SU-DHL-6 (cell line): Measurements from ENCODE around the gene PTPRN2.
"Not testable (repeated sequence)": the region's sequence is repeated elsewhere in the genome, so short reads cannot be mapped to it uniquely, and the experiment has no call there.

Experiments used
- H2AFZ ChIP-seq: fragments of 200-600 bp; sonication (generic); 2 replicates; pipeline ENCODE4 v1.6.1; 2014; ENCODE audit warnings: low read depth, mild to moderate bottlenecking, moderate library complexity, mixed read lengths, antibody characterized with exemption, low read length; ENCODE audit not compliant: severe bottlenecking
- H3F3A ChIP-seq: fragments of 200-600 bp; shearing (Covaris generic); 2 replicates; pipeline ENCODE4 v1.6.0; 2016; ENCODE audit warnings: antibody characterized with exemption, mild to moderate bottlenecking; ENCODE audit not compliant: insufficient read depth
- H3K27ac ChIP-seq: fragments of 200-600 bp; sonication (generic); 2 replicates; pipeline ENCODE4 v1.5.1; 2016; ENCODE audit warnings: low read depth, mild to moderate bottlenecking, low read length, moderate library complexity, mixed read lengths
- H3K27me3 ChIP-seq: fragments of 200-600 bp; sonication (generic), shearing (Covaris generic); 2 replicates; pipeline ENCODE4 v1.6.0; 2014; ENCODE audit warnings: mild to moderate bottlenecking, low read length
- H3K36me3 ChIP-seq: fragments of 200-600 bp; sonication (generic); 2 replicates; pipeline ENCODE4 v1.6.1; 2014; ENCODE audit warnings: mild to moderate bottlenecking, low read length, mixed read lengths
- H3K4me2 ChIP-seq: fragments of 300-600, 200-600 bp; shearing (Covaris generic), sonication (generic); 2 replicates; pipeline ENCODE4 v1.6.0; 2014; ENCODE audit warnings: low read length, low read depth, mild to moderate bottlenecking; ENCODE audit not compliant: poor library complexity, severe bottlenecking
- H3K4me3 ChIP-seq: fragments of 200-600 bp; sonication (generic); 2 replicates; pipeline ENCODE4 v1.5.1; 2014; ENCODE audit warnings: antibody characterized with exemption, low read length, mild to moderate bottlenecking, mixed read lengths; ENCODE audit not compliant: insufficient read depth, poor library complexity, severe bottlenecking
- H3K79me2 ChIP-seq: fragments of 200-600 bp; sonication (generic); 2 replicates; pipeline ENCODE4 v1.6.1; 2014; ENCODE audit warnings: mild to moderate bottlenecking, low read length, moderate library complexity; ENCODE audit not compliant: insufficient read depth
- H3K9ac ChIP-seq: fragments of 200-600 bp; sonication (generic); 2 replicates; pipeline ENCODE4 v1.7.0; 2014; ENCODE audit warnings: mild to moderate bottlenecking, low read length
- H3K9me2 ChIP-seq: fragments of 200-600 bp; sonication (generic); replicated peaks from 2 replicates; pipeline ENCODE4 v1.6.1; 2014; ENCODE audit warnings: low read length; ENCODE audit not compliant: insufficient read depth
- H3K9me3 ChIP-seq: fragments of 200-600 bp; sonication (generic); 2 replicates; pipeline ENCODE4 v1.6.1; 2014; ENCODE audit warnings: low read length, mixed read lengths; ENCODE audit not compliant: insufficient read depth
- H4K20me1 ChIP-seq: fragments of 200-600 bp; sonication (generic); 2 replicates; pipeline ENCODE4 v1.6.1; 2014; ENCODE audit warnings: low read depth, mild to moderate bottlenecking, antibody characterized with exemption, low read length, moderate library complexity, mixed read lengths
- EZH2phosphoT487 ChIP-seq: fragments of 200-600 bp; sonication (generic), shearing (Covaris generic); conservative IDR thresholded peaks from 2 replicates; pipeline ENCODE4 v1.6.1; 2018; ENCODE audit warnings: mild to moderate bottlenecking, antibody characterized with exemption, low read length, moderate library complexity, mixed read lengths
- TF ChIP-seq, protein P1 (sequence below): fragments of 200-600 bp; sonication (generic); IDR thresholded peaks from one replicate; pipeline ENCODE4 v1.5.1; 2017; ENCODE audit warnings: antibody characterized with exemption, mild to moderate bottlenecking, low read length, moderate library complexity; ENCODE audit not compliant: insufficient read depth, poor library complexity, severe bottlenecking

PTPRN2 gene

DNA sequence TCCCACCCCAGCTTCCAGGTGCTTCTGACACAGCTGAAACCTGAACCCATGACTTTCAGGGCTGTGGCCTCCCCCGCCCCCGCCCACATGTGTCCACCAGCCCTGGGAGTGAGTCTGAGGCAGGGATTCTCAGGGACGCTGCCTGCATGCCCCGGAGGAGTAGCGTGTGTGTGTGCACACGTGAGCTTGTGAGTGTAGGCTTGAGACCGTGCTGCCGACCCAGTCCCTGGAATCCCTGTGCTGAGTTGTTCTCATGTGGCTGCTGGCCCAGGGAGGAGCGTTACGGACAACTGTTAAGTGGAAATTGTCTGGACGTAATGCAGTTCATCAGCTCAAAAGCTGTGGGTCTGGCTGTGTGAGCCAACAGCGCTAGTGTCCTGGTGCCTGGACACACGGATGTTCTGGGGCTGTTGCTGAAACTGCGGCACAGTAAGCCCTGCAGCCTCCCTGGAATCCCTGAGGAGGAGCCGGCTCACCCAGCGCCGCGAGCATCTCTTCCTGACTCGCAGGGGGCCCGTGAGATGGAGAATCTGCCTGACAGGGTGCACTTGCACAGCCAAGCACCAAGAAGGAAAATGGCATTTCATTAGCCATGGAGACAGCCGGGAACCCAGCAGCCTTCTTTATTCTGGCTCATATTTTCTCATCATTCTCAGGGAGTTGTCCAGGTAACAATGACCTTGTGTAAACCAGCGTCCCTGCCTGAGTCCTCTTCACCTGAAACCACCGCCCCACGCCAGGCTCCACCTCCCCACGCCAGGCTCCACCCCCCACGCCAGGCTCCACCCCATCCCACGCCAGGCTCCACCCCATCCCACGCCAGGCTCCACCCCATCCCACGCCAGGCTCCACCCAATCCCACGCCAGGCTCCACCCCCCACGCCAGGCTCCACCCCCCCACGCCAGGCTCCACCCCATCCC lies 603.9 kb downstream of the PTPRN2 start:
- Histone ChIP-seq H4K20me1 (no peaks in the 10 kb centered on the region), H3K9me3 (no peaks in the 10 kb centered on the region), H3K9me2 (no peaks in the 10 kb centered on the region), H3K27me3 (no peaks in the 10 kb centered on the region), H3K36me3 (no peaks in the 10 kb centered on the region), H2AFZ (no peak overlapping the region), H3F3A (no peaks in the 10 kb centered on the region), H3K27ac (no peak overlapping the region), H3K9ac (no peak overlapping the region), H3K4me2 (no peak overlapping the region), H3K4me3 (no peak overlapping the region), H3K79me2 (no peaks in the 10 kb centered on the region)
- TF ChIP-seq EZH2phosphoT487, result no peak
- TF ChIP-seq, protein P1, sequence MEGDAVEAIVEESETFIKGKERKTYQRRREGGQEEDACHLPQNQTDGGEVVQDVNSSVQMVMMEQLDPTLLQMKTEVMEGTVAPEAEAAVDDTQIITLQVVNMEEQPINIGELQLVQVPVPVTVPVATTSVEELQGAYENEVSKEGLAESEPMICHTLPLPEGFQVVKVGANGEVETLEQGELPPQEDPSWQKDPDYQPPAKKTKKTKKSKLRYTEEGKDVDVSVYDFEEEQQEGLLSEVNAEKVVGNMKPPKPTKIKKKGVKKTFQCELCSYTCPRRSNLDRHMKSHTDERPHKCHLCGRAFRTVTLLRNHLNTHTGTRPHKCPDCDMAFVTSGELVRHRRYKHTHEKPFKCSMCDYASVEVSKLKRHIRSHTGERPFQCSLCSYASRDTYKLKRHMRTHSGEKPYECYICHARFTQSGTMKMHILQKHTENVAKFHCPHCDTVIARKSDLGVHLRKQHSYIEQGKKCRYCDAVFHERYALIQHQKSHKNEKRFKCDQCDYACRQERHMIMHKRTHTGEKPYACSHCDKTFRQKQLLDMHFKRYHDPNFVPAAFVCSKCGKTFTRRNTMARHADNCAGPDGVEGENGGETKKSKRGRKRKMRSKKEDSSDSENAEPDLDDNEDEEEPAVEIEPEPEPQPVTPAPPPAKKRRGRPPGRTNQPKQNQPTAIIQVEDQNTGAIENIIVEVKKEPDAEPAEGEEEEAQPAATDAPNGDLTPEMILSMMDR, result no peak

DNA sequence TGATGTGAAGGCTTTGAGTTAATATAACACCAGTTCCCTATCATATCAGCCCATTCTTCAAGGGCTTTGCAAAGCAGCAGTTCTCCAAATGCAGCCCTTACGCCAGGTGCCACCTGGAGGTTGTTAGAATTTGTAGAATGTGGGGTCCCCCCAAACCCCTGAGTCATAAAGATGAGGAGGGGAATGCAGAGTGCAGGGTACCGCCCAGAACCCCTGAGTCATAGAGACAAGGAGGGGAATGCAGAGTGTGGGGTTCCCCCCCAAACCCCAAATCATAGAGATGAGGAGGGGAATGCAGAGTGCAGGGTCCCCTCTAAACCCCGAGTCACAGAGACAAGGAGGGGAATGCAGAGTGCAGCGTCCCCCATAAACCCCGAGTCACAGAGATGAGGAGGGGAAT lies 605.8 kb downstream of the PTPRN2 start:
- Histone ChIP-seq H3K27me3 (no peaks in the 10 kb centered on the region), H3F3A (no peaks in the 10 kb centered on the region), H3K9me3 (no peaks in the 10 kb centered on the region), H3K9ac (no peak overlapping the region), H3K36me3 (no peaks in the 10 kb centered on the region), H2AFZ (no peak overlapping the region), H3K4me3 (no peak overlapping the region), H4K20me1 (no peaks in the 10 kb centered on the region), H3K4me2 (no peak overlapping the region), H3K27ac (no peak overlapping the region), H3K9me2 (no peaks in the 10 kb centered on the region), H3K79me2 (no peaks in the 10 kb centered on the region)
- TF ChIP-seq, protein P1, result no peak
- no peak for TF ChIP-seq EZH2phosphoT487

DNA sequence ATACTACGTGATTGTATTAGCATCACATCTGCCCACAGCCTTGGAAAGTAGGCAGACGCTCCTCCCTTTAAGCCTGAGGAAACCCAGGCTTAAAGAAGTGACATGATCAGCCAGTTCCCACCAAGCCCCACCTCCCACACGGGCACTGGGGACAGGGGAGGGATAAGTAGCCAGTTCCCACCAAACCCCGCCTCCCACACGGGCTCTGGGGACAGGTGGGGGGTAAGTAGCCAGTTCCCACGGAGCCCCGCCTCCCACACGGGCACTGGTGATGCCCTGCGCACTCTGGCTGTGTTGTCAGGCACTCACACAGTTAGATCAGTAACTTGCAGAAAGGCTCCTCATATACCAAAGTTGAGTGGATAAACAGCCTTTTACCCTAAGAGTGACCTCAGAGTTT lies 606.8 kb downstream of the PTPRN2 start:
- Histone ChIP-seq H3F3A (no peaks in the 10 kb centered on the region), H3K36me3 (no peaks in the 10 kb centered on the region), H3K9me2 (no peaks in the 10 kb centered on the region), H3K9ac (no peak overlapping the region), H3K4me3 (no peak overlapping the region), H3K27me3 (no peaks in the 10 kb centered on the region), H3K79me2 (no peaks in the 10 kb centered on the region), H3K9me3 (no peaks in the 10 kb centered on the region), H3K4me2 (no peak overlapping the region), H4K20me1 (no peaks in the 10 kb centered on the region), H3K27ac (no peak overlapping the region), H2AFZ (no peak overlapping the region)
- TF ChIP-seq, protein P1, result no peak
- TF ChIP-seq EZH2phosphoT487, result no peak

DNA sequence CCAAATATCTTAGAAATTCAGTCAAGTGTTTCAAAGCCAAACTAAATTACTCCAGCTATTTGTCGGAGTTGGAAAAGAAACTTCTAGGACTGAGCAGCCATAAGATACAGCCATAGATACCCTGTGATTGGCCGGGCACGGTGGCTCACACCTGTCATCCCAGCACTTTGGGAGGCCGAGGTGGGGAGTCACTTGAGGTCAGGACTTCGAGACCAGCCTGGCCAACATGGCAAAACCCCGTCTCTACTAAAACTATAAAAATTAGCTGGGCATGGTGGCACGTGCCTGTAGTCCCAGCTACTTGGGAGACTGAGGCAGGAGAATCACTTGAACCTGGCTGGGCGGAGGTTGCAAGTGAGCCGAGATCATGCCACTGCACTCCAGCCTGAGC lies 607.3 kb downstream of the PTPRN2 start:
- not testable (repeated sequence) for H3K36me3 ChIP-seq, H3K9me2 ChIP-seq, H3K4me3 ChIP-seq, H3F3A ChIP-seq, H3K4me2 ChIP-seq, H3K27ac ChIP-seq, H3K9ac ChIP-seq, H3K9me3 ChIP-seq, H3K27me3 ChIP-seq, H2AFZ ChIP-seq, H3K79me2 ChIP-seq, H4K20me1 ChIP-seq
